DMS53 treated with DMSO at 0.1 percent for 48 hours (cell line): ENCODE data around the gene BSND.

Source experiments
- DNase-seq: peaks from one replicate; lab custom pipeline; 2025; ENCODE audit not compliant: unreplicated experiment; lab: John Stamatoyannopoulos, UW

The BSND gene

GRCh38 chr1:54975356-54976108, 23.2 kb upstream of the BSND start:
- peak; percentile 39 for DNase-seq

DNA sequence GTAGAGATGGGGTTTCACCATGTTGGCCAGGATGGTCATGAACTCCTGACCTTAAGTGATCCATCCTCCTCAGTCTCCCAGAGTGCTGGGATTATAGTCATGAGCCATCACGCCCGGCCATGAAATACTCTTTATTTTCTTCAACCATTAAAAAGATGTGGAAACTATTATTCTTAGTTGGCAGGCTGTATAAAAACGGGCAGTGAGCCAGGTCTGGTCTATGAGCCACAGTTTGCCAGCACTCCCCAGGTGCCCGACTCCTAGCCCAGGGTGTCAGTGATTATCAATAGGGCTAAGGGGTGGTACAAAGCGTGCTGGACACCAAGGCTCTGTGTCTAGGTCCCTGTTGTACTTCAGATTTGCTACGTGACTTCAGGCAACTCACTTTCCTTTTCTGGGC, 22.0 kb upstream of the BSND start:
- no peak for DNase-seq

DNA sequence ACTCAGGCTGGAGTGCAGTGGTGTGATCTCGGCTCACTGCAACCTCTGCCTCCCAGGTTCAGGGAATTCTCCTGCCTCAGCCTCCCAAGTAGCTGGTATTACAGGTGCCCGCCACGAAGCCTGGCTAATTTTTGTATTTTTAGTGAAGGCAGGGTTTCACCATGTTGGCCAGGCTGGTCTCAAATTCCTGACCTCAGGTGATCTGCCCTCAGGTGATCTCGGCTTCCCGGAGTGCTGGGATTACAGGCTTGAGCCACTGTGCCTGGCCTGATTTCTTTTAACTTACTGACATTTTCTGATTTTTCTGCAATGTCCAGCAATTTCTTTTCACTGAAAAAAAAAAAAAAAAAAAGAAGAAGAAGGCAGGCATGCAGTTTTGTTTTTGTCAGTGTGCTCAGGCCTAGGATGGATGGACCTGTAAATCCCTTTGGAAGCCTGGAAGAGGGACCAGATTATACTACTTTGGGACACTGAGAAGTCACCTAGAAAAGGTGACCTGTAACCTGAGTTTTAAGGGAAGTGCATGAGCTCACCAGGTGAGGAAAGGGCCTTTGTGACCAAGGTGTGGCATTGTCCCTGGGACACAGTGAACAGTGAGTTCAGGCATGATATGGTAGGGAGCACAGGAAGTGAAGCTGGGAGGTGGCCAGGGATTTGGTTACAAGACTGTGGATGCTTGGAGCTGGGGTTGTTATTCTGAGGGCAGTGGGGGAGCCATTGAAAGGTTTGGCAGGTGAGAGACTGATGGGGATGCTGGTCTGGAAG, 21.0 kb upstream of the BSND start:
- DNase-seq: peak; percentile 56

DNA sequence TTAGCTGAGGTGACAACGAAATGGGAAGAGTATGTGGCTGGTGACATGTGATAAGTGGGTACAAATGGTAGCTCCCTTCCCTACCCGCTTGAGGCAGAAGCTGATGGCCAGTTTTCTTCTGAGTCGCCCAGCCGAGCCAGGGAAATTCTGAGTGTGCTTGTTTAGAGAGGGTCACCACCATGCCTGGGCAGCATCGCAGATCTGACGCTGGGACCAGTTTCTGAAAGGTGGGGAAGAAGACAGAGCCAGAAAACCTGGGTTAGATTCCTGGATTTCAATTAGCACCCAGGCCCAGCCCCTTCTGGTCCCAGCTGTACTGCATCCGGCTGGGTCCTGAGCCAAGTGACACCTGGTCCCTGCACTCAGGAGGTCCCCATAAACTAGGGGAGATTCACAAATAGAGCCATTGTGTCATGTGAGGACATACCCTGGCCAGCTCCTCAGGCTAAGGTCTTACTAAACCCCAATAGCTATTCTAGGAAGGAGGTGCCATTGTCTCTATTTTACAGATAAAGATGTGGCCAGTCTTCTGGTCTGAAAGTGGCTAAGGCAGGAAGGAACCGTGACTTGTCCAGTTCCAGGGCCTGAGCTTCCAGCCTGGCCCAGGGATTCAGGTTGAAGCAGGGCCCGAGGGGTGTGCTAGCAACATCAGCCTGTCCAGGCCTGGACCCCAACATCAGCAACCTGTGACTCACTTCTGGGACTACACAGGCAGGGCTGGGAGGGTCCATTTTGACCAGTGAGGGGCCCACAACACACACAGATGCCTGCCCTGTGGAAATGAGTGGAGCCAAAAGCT, 20.0 kb upstream of the BSND start:
- no peak for DNase-seq

DNA sequence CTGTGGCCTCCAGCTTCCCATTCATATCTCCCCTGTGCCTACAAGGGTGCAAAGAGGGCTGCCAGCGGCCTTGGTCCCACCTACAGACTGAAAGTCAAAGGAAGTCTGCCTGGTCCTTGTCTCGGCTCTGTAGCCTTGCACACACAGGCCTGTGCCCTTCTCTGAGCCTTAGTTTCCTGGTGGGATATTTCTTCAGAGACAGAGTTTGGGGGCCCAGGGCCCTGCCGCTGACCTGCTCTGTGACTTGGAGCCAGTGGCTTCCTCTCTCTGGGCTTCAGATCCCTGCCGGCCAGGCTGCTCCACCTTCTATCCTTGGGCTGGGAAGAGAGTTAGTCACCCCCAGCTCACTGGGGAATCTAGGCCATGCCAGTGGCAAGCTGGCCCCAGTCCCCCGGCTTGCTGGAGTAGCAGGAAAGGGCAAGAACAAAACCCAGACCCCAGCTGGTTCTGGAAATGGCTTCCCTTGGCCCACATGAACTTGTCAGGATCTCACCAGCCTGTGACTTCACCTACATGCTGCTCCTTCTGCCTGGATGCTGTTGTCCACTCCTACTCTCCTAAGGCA, 19.3 kb upstream of the BSND start:
- no peak for DNase-seq

- DNase-seq: no peak
Measured at GRCh38 chr1:54980046-54980527, 18.6 kb upstream of the BSND start.

DNA sequence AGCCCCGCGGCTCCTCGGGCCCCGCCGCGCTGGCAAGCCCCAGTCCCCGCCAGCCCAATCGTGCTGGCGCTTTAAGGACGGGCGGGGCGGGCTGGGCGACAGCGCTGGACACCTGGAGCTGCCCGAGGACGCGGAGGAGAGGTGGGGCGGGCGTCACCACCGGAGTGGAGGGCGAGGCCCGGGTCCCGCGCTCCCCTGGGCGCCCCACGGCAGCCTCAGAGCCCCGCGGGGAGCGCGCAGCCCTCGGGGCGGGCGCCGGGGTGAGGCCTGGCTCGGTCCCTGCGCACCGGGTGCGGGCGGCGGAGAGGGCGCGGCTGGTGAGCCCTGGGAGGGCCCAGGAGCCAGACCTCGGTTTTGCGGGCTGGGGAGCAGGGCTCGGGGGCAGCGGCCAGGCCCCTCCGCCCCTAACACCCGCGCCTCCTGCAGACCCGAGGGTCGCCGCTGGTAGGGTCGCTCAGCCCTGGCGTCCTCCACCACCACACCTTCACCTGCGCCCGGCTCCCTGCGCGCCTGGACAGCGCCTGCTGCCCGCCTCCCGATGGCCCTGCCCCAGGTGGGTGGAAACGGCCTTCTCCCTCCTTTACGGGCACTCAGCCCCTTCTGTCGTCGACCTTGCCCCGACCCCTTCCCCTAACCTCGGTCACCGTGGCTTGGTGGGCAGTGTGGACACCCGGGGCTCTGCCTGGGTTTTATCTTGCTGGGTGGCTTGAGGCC, 18.0 kb upstream of the BSND start, which contains the start of gene TMEM61:
TMEM61 (plus strand) TSS at position 101 of the 714 bp plus-strand sequence; CDS start at position 539, 438 bp downstream.
- peak; percentile 37 for DNase-seq

- no peak for DNase-seq
Measured at GRCh38 chr1:54981466-54981865, 17.3 kb upstream of the BSND start.

DNA sequence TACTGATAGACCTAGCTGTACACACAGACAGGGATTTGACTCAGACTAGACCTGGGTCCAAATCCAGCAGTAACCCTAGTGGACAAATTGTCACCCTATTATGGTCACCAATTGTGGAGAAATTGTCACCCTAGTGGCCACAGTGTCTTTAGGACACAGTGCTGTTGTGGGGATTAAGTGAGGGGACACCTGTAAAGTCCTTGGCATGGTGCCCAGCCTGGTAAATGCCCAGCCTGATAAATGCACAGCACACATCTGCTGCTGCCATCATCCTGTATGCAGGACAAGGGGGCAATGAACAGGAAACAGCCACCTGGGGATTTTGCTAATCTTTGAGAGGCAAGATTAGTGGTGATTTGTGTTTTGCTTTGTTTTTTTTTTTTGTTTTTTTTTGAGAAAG, 16.0 kb upstream of the BSND start:
- DNase-seq: peak; percentile 99

- DNase-seq: no peak
Measured at GRCh38 chr1:54984131-54984842, 14.4 kb upstream of the BSND start.

DNA sequence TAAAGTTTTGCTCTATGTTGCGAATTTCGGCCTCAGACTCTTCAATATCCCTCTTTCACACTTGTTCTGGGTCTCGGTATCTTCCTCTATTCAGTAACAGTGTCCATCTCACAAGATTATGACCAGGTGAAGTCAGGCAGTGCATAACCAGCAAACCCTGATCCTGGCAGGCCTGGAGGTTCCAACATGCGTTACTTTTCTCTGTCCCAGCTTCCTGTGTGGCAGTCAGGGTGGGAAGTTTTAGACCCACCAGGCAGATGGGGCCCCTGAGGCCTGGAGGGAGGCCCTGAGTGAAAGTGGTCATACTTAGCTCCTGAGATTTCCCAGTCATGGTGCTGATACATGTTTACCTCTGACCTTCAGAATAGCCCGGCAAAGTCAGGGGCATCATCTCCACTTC, 13.2 kb upstream of the BSND start:
- DNase-seq: no peak

DNA sequence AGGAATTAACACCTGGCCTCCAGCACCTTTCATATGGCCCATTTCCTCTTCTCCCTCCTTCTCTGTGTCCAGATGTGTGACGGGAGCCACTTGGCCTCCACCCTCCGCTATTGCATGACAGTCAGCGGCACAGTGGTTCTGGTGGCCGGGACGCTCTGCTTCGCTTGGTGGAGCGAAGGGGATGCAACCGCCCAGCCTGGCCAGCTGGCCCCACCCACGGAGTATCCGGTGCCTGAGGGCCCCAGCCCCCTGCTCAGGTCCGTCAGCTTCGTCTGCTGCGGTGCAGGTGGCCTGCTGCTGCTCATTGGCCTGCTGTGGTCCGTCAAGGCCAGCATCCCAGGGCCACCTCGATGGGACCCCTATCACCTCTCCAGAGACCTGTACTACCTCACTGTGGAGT, 12.7 kb upstream of the BSND start:
- no peak for DNase-seq

DNA sequence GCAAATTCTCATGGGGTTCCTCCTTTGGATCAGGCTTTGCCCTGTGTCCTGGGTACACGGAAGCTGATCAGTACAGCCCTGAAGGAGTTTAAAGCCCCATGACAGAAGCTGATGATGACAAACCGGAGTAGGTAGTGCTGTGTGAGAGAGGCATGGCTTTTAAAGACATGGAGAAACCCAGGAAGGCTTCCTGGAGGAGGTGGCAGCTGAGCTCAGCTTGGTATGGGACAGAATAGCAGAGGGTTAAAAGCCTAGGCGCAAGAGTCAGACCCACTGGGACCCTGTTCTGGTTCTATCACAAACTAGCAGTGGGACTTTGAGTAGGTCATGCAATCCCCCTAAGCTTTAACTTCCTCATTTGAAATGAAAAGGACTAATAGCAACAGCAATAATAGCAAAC, 12.2 kb upstream of the BSND start:
- no peak for DNase-seq

DNA sequence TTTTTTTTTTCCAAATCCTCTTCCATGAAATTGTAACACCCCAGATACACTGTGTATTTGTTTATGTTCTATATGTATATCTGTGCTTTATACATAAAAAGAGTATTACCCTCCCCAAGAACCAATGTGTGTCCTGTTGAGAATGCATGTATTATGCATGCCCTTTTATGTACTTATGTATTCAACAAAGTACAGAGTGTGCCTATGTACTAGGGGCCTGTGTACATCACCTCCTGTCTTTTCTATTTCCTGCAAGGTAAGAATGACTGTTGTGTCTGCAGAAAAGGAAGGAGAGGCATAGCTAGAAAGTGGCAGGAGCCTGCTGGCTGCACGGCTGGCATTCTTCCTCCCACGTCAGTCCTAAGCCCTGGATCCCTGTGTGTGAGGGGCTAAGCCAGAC, 11.3 kb upstream of the BSND start:
- DNase-seq: peak; percentile 88

DNA sequence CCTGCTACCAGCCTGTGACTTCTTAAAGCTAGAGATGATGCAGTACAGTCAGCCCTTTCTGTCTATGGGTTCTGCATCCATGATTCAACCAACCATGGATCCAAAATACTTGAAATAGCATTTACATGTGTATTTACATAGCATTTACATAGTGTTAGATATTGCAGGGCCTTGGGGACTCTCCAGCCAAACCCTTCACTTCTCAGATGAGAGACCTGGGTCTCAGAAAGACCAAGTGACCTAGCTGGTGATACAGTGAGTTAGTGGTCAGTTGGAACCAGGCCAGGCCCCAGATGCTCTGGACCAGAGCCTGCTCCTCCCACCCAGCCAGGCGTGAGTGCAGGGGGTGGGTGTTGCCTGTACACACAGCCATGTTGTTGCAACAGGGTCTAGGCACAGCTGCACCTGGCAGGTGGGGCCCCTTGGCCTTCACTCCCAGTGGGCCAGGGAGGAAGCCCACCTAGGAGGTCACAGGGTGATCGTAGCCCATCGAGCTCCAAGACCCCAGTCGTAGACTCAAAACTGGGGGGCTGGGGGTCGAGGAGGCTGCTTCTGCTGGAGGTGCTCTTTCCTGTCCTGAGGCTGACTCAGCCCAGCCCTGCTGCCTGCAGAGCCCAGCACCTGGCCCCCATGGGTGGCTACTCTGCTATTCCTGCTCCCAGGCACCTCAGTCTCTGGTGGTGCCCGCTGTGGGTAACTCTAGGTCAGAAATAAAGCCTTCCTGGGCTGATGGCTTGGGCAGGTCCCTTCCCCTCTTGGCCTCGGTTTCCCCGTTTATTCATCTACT, 10.6 kb upstream of the BSND start:
- DNase-seq: peak; percentile 88

GRCh38 chr1:54988975-54989374, 9.8 kb upstream of the BSND start:
- DNase-seq: no peak

GRCh38 chr1:54989473-54989872, 9.3 kb upstream of the BSND start:
- DNase-seq: peak; percentile 100

GRCh38 chr1:54989968-54990810, 8.5 kb upstream of the BSND start:
- no peak for DNase-seq
